Liver (tissue), 9 donors: ENCODE data around the gene GLS. TPM values are rescaled to one million over a fixed set of nuclear protein-coding genes. Genes with fewer than 3 reads are reported as not detected.

Experiments
- DNase-seq: peaks from one replicate; pipeline ENCODE4 v3.0.0-alpha.2; 2017; ENCODE audit warnings: low spot score
- H3K27ac ChIP-seq, 2 donors: one replicate each; pipeline ENCODE4 v1.7.0; 2013; ENCODE audit warnings: inconsistent platforms in 2 of 2, low read length in 2 of 2, control low read depth in 1 of 2, low read depth in 1 of 2, mild to moderate bottlenecking in 1 of 2
- H3K27me3 ChIP-seq, 4 donors: one replicate each; pipeline versions ENCODE4 v1.6.1 to v1.7.0; 2013; ENCODE audit warnings: low read length in 3 of 4, inconsistent platforms in 1 of 4, mild to moderate bottlenecking in 1 of 4, moderate library complexity in 1 of 4; ENCODE audit not compliant: control insufficient read depth in 4 of 4, insufficient read depth in 4 of 4
- H3K36me3 ChIP-seq, 4 donors: one replicate each; pipeline versions ENCODE4 v1.6.1 to v1.7.0; 2013; ENCODE audit warnings: low read length in 3 of 4, mild to moderate bottlenecking in 3 of 4, low read depth in 1 of 4, moderate library complexity in 1 of 4; ENCODE audit not compliant: control insufficient read depth in 4 of 4, insufficient read depth in 3 of 4
- H3K4me1 ChIP-seq, 4 donors: one replicate each; pipeline versions ENCODE4 v1.6.1 to v1.7.0; 2013; ENCODE audit warnings: low read length in 3 of 4, mild to moderate bottlenecking in 3 of 4, moderate library complexity in 1 of 4; ENCODE audit not compliant: control insufficient read depth in 4 of 4, insufficient read depth in 4 of 4
- H3K4me3 ChIP-seq, 3 donors: one replicate each; pipeline versions ENCODE4 v1.6.1 to v1.7.0; 2013; ENCODE audit warnings: low read length in 3 of 3, control low read depth in 1 of 3, low read depth in 1 of 3, mild to moderate bottlenecking in 1 of 3
- H3K9ac ChIP-seq, 2 donors: one replicate each; pipeline ENCODE4 v1.7.0; 2013; ENCODE audit warnings: low read length in 2 of 2, mild to moderate bottlenecking in 2 of 2, moderate library complexity in 2 of 2, control low read depth in 1 of 2, low read depth in 1 of 2
- H3K9me3 ChIP-seq, 4 donors: one replicate each; pipeline versions ENCODE4 v1.6.1 to v1.7.0; 2013; ENCODE audit warnings: low read length in 3 of 4; ENCODE audit not compliant: control insufficient read depth in 4 of 4
- ATF3 ChIP-seq: IDR thresholded peaks from 2 replicates; pipeline ENCODE4 v1.6.1; 2016; ENCODE audit warnings: antibody characterized with exemption
- EGR1 ChIP-seq, 2 donors: IDR thresholded peaks; 2 replicates each; pipeline ENCODE4 v1.6.1; 2016 to 2018; ENCODE audit warnings: antibody characterized with exemption in 2 of 2, low read depth in 2 of 2
- FOXA1 ChIP-seq: IDR thresholded peaks from 2 replicates; pipeline ENCODE4 v1.6.1; 2016; ENCODE audit warnings: antibody characterized with exemption
- FOXA2 ChIP-seq: IDR thresholded peaks from 2 replicates; pipeline ENCODE4 v1.6.1; 2016; ENCODE audit warnings: antibody characterized with exemption
- GABPA ChIP-seq, 2 donors: IDR thresholded peaks in 1 of 2; conservative IDR thresholded peaks in 1 of 2; 2 replicates each; pipeline ENCODE4 v1.6.1; 2016; ENCODE audit warnings: antibody characterized with exemption in 2 of 2, mild to moderate bottlenecking in 1 of 2, moderate library complexity in 1 of 2
- HNF4A ChIP-seq, 2 donors: conservative IDR thresholded peaks; 2 replicates each; pipeline ENCODE4 v1.6.1; 2016; ENCODE audit warnings: antibody characterized with exemption in 2 of 2, mild to moderate bottlenecking in 2 of 2
- HNF4G ChIP-seq: IDR thresholded peaks from 2 replicates; pipeline ENCODE4 v1.6.1; 2016; ENCODE audit warnings: antibody characterized with exemption
- JUND ChIP-seq, 2 donors: IDR thresholded peaks; 2 replicates each; pipeline ENCODE4 v1.6.1; 2016; ENCODE audit warnings: antibody characterized with exemption in 2 of 2
- NR2F2 ChIP-seq: IDR thresholded peaks from 2 replicates; pipeline ENCODE4 v1.6.1; 2016; ENCODE audit warnings: antibody characterized with exemption
- RAD21 ChIP-seq, 2 donors: IDR thresholded peaks; 2 replicates each; pipeline ENCODE4 v1.6.1; 2016; ENCODE audit warnings: antibody characterized with exemption in 2 of 2, mild to moderate bottlenecking in 2 of 2
- RXRA ChIP-seq, 2 donors: IDR thresholded peaks; 2 replicates each; pipeline ENCODE4 v1.6.1; 2017 to 2018; ENCODE audit warnings: antibody characterized with exemption in 2 of 2, mild to moderate bottlenecking in 1 of 2
- SP1 ChIP-seq: IDR thresholded peaks from 2 replicates; pipeline ENCODE4 v1.6.1; 2018; ENCODE audit warnings: antibody characterized with exemption, mild to moderate bottlenecking
- TAF1 ChIP-seq: conservative IDR thresholded peaks from 2 replicates; pipeline ENCODE4 v1.6.1; 2016; ENCODE audit warnings: antibody characterized with exemption, mild to moderate bottlenecking
- YY1 ChIP-seq: IDR thresholded peaks from 2 replicates; pipeline ENCODE4 v1.6.1; 2016; ENCODE audit warnings: antibody characterized with exemption, mild to moderate bottlenecking
- ZBTB33 ChIP-seq: IDR thresholded peaks from 2 replicates; pipeline ENCODE4 v1.6.1; 2016; ENCODE audit warnings: antibody characterized with exemption
- WGBS: extraction: QIAGEN DNeasy Blood & Tissue Kit; methylation state at CpG from one replicate; pipeline ENCODE4 v1.1.7; 2013; 5-methylcytosine and 5-hydroxymethylcytosine counted together
- polyA plus RNA-seq, 2 donors: library from polyadenylated mRNA; stranded (reverse) in 1 of 2; unstranded in 1 of 2; fragments of 200-250 nt in 1 of 2; fragments of >200 nt in 1 of 2; fragmentation: Nextera tagmentation in 1 of 2; extraction: Ambion mirVana in 1 of 2; gene quantifications; one replicate each; pipeline versions ENCODE4 v1.2.1 to v1.2.3, GENCODE V29; 2013 to 2015
- total RNA-seq, 2 donors: library from RNA; depleted of rRNA; stranded (reverse); fragments of >200 nt; gene quantifications; one replicate each; pipeline ENCODE4 v1.2.3, GENCODE V29; 2014
- TF ChIP-seq, protein P1 (sequence below): fragments of 150-350 bp; IDR thresholded peaks from 2 replicates; pipeline ENCODE4 v1.5.1; 2017; ENCODE audit warnings: improper control_type of control experiment, low read depth, low read length; ENCODE audit not compliant: missing input control
- TF ChIP-seq, protein P2 (sequence below): IDR thresholded peaks from 2 replicates; pipeline ENCODE4 v1.6.1; 2016; ENCODE audit warnings: antibody characterized with exemption, mild to moderate bottlenecking
- TF ChIP-seq, protein P3 (sequence below): IDR thresholded peaks from 2 replicates; pipeline ENCODE4 v1.6.1; 2016; ENCODE audit warnings: antibody characterized with exemption
- donor health status: healthy.
- donor health status: healthy.
- donor health status: healthy.
- donor health status: healthy.
- donor health status: healthy.

Gene GLS
- total and polyA plus RNA-seq, 4 donors: 4.3 to 38.6 (median 16.5) TPM

- H3K9me3 ChIP-seq: no peaks in the 10 kb centered on the region
- H3K36me3 ChIP-seq: no peaks in the 10 kb centered on the region
- no peak for DNase-seq
- TF ChIP-seq ATF3 (no peak), HNF4A (conservative IDR thresholded peaks at IDR 0.05) (no peak), RAD21 (IDR thresholded peaks at IDR 0.05) (no peak), NR2F2 (no peak), YY1 (no peak), FOXA1 (no peak), JUND (IDR thresholded peaks at IDR 0.05) (no peak), HNF4G (no peak), GABPA (IDR thresholded peaks at IDR 0.05 in 1 of 2, conservative IDR thresholded peaks at IDR 0.05 in 1 of 2) (no peak), RXRA (IDR thresholded peaks at IDR 0.05) (no peak), ZBTB33 (no peak), SP1 (no peak), EGR1 (IDR thresholded peaks at IDR 0.05; ENCODE audit: low read depth in 2 of 2) (no peak), TAF1 (no peak), FOXA2 (no peak)
- TF ChIP-seq, protein P1, sequence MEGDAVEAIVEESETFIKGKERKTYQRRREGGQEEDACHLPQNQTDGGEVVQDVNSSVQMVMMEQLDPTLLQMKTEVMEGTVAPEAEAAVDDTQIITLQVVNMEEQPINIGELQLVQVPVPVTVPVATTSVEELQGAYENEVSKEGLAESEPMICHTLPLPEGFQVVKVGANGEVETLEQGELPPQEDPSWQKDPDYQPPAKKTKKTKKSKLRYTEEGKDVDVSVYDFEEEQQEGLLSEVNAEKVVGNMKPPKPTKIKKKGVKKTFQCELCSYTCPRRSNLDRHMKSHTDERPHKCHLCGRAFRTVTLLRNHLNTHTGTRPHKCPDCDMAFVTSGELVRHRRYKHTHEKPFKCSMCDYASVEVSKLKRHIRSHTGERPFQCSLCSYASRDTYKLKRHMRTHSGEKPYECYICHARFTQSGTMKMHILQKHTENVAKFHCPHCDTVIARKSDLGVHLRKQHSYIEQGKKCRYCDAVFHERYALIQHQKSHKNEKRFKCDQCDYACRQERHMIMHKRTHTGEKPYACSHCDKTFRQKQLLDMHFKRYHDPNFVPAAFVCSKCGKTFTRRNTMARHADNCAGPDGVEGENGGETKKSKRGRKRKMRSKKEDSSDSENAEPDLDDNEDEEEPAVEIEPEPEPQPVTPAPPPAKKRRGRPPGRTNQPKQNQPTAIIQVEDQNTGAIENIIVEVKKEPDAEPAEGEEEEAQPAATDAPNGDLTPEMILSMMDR: no peak
- TF ChIP-seq, protein P2, sequence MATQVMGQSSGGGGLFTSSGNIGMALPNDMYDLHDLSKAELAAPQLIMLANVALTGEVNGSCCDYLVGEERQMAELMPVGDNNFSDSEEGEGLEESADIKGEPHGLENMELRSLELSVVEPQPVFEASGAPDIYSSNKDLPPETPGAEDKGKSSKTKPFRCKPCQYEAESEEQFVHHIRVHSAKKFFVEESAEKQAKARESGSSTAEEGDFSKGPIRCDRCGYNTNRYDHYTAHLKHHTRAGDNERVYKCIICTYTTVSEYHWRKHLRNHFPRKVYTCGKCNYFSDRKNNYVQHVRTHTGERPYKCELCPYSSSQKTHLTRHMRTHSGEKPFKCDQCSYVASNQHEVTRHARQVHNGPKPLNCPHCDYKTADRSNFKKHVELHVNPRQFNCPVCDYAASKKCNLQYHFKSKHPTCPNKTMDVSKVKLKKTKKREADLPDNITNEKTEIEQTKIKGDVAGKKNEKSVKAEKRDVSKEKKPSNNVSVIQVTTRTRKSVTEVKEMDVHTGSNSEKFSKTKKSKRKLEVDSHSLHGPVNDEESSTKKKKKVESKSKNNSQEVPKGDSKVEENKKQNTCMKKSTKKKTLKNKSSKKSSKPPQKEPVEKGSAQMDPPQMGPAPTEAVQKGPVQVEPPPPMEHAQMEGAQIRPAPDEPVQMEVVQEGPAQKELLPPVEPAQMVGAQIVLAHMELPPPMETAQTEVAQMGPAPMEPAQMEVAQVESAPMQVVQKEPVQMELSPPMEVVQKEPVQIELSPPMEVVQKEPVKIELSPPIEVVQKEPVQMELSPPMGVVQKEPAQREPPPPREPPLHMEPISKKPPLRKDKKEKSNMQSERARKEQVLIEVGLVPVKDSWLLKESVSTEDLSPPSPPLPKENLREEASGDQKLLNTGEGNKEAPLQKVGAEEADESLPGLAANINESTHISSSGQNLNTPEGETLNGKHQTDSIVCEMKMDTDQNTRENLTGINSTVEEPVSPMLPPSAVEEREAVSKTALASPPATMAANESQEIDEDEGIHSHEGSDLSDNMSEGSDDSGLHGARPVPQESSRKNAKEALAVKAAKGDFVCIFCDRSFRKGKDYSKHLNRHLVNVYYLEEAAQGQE: no peak
- TF ChIP-seq, protein P3, sequence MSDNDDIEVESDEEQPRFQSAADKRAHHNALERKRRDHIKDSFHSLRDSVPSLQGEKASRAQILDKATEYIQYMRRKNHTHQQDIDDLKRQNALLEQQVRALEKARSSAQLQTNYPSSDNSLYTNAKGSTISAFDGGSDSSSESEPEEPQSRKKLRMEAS: no peak
- no peak overlapping the region for H3K4me3 ChIP-seq
- WGBS: 95% methylated on average over 4 of the region's 4 CpGs
- H3K9ac ChIP-seq: no peak overlapping the region
- no peak overlapping the region for H3K27ac ChIP-seq
- no peaks in the 10 kb centered on the region for H3K27me3 ChIP-seq
- no peaks in the 10 kb centered on the region for H3K4me1 ChIP-seq
Observed at GRCh38 chr2:190867832-190868231, 12.8 kb upstream of the GLS start.

- H3K36me3 ChIP-seq: no peaks in the 10 kb centered on the region
- H3K4me1 ChIP-seq: peaks cover 0 to 3% (median 0%) of the 10 kb centered on the region in 4 donors
- no peak overlapping the region for H3K27ac ChIP-seq
- no peak overlapping the region for H3K9ac ChIP-seq
- no peak overlapping the region for H3K4me3 ChIP-seq
- DNase-seq: no peak
- H3K27me3 ChIP-seq: no peaks in the 10 kb centered on the region
- WGBS: 75% methylated on average over 5 of the region's 5 CpGs
- no peaks in the 10 kb centered on the region for H3K9me3 ChIP-seq
- no peak for TF ChIP-seq ZBTB33
- no peak for TF ChIP-seq GABPA (IDR thresholded peaks at IDR 0.05 in 1 of 2, conservative IDR thresholded peaks at IDR 0.05 in 1 of 2)
- TF ChIP-seq HNF4A (conservative IDR thresholded peaks at IDR 0.05): no peak
- TF ChIP-seq RXRA (IDR thresholded peaks at IDR 0.05): no peak
- no peak for TF ChIP-seq FOXA1
- TF ChIP-seq, protein P2: no peak
- TF ChIP-seq SP1: no peak
- TF ChIP-seq RAD21 (IDR thresholded peaks at IDR 0.05): no peak
- TF ChIP-seq NR2F2: no peak
- TF ChIP-seq FOXA2: no peak
Observed at GRCh38 chr2:190869721-190870120, 10.9 kb upstream of the GLS start.
